ENCODE results near the gene ZFP92. TPM values are rescaled to one million over a fixed set of nuclear protein-coding genes. Genes with fewer than 3 reads are reported as not detected.

The ZFP92 gene
- total RNA-seq, 1 donor = 0.63 TPM

Other genes with a start within 250 kb of the ZFP92 start
- gene MAGEA1, start 232.2 kb upstream of the ZFP92 start, total RNA-seq = not detected
- not detected for gene PNMA6F, start 89.7 kb upstream of the ZFP92 start, total RNA-seq
- gene ZNF275, start 77.3 kb upstream of the ZFP92 start, total RNA-seq = 7.8 TPM
- 0.10 TPM for gene PNMA6E, start 10.1 kb upstream of the ZFP92 start, total RNA-seq
- 1.2 TPM for gene TREX2, start 34.6 kb downstream of the ZFP92 start, total RNA-seq
- 11.8 TPM for gene HAUS7, start 59.1 kb downstream of the ZFP92 start, total RNA-seq
- not detected for gene BGN, start 83.5 kb downstream of the ZFP92 start, total RNA-seq
- not detected for gene ATP2B3, start 106.2 kb downstream of the ZFP92 start, total RNA-seq
- 12.0 TPM for gene CCNQ, start 187.7 kb downstream of the ZFP92 start, total RNA-seq
- gene DUSP9, start 235.7 kb downstream of the ZFP92 start, total RNA-seq = not detected

Data from mononuclear cell (primary cell).